H1 (cell line): ENCODE results near the gene CFAP161. TPM values are rescaled to one million over a fixed set of nuclear protein-coding genes. Genes with fewer than 3 reads are reported as not detected.

Experiments
- CTCF ChIA-PET: fragments of 300-600 bp; sonication (Branson Sonifier 250); formaldehyde crosslinking; loops from one replicate; lab custom pipeline; 2021; ENCODE audit not compliant: partially characterized antibody; lab: Charles Lee
- POLR2A ChIA-PET: fragments of 300-600 bp; sonication (Branson Sonifier 250); formaldehyde crosslinking; loops from one replicate; lab custom pipeline; 2021; ENCODE audit warnings: inconsistent platforms; ENCODE audit not compliant: partially characterized antibody; lab: Charles Lee
- DNase-seq, 2 experiments: peaks; one replicate each; pipeline versions ENCODE4 v3.0.0 to v3.0.0-alpha.2; 2010 to 2022; ENCODE audit warnings: low spot score in 2 of 2, low read depth in 1 of 2, mixed read lengths in 1 of 2
- FAIRE-seq: peaks from 2 replicates; lab custom pipeline; 2011; peaks lifted over from hg19 to GRCh38; lab: Jason Lieb, UNC
- H2AFZ ChIP-seq: 2 replicates; pipeline ENCODE4 v1.8.1; 2012; ENCODE audit warnings: low read length, inconsistent platforms
- H2AK5ac ChIP-seq: 2 replicates; pipeline ENCODE4 v1.6.1; 2013; ENCODE audit warnings: low read depth, low read length
- H2BK120ac ChIP-seq: replicated peaks from 2 replicates; pipeline ENCODE3; 2013; ENCODE audit warnings: low read depth, low read length, inconsistent platforms
- H2BK12ac ChIP-seq: 2 replicates; pipeline ENCODE4 v1.6.1; 2013; ENCODE audit warnings: low read depth, low read length
- H2BK15ac ChIP-seq: 2 replicates; pipeline ENCODE4 v1.6.1; 2013; ENCODE audit warnings: low read length
- H2BK20ac ChIP-seq: 2 replicates; pipeline ENCODE4 v1.6.1; 2013; ENCODE audit warnings: low read length
- H2BK5ac ChIP-seq: 2 replicates; pipeline ENCODE4 v1.6.1; 2013; ENCODE audit warnings: low read depth, low read length
- H3K14ac ChIP-seq: 2 replicates; pipeline ENCODE4 v1.6.1; 2013; ENCODE audit warnings: inconsistent platforms; ENCODE audit not compliant: insufficient read length
- H3K18ac ChIP-seq: 2 replicates; pipeline ENCODE4 v1.6.1; 2013; ENCODE audit warnings: low read length; ENCODE audit errors: extremely low read depth
- H3K23ac ChIP-seq: 2 replicates; pipeline ENCODE4 v1.6.1; 2013; ENCODE audit warnings: inconsistent platforms; ENCODE audit not compliant: insufficient read length
- H3K23me2 ChIP-seq: 2 replicates; pipeline ENCODE4 v1.6.1; 2013; ENCODE audit warnings: low read depth, low read length
- H3K27ac ChIP-seq: 2 replicates; pipeline ENCODE4 v1.6.1; 2011; ENCODE audit warnings: low read depth, low read length, inconsistent platforms
- H3K27me3 ChIP-seq, 4 experiments: replicated peaks in 1 of 4; 1 replicate in 1 of 4; 2 replicates in 3 of 4; pipeline versions ENCODE4 v1.6.1 to v1.8.1; 2011 to 2013; ENCODE audit warnings: low read length in 3 of 4, mild to moderate bottlenecking in 3 of 4, inconsistent platforms in 2 of 4, mixed read lengths in 2 of 4, moderate library complexity in 1 of 4; ENCODE audit not compliant: control insufficient read depth in 3 of 4, insufficient read depth in 3 of 4; ENCODE audit errors: extremely low read depth in 1 of 4
- H3K36me3 ChIP-seq, 4 experiments: 2 replicates each; pipeline versions ENCODE4 v1.6.1 to v1.8.1; 2011 to 2013; ENCODE audit warnings: mild to moderate bottlenecking in 4 of 4, low read length in 3 of 4, moderate library complexity in 2 of 4, control low read depth in 1 of 4, inconsistent platforms in 1 of 4; ENCODE audit not compliant: insufficient read depth in 4 of 4, control insufficient read depth in 2 of 4
- H3K4ac ChIP-seq: replicated peaks from 2 replicates; pipeline ENCODE3; 2013; ENCODE audit warnings: low read length, low read depth, mixed read lengths, inconsistent platforms; ENCODE audit not compliant: insufficient read length
- H3K4me1 ChIP-seq, 4 experiments: replicated peaks in 1 of 4; 1 replicate in 1 of 4; 2 replicates in 3 of 4; pipeline versions ENCODE4 v1.6.1 to v1.8.1; 2011 to 2013; ENCODE audit warnings: low read length in 3 of 4, inconsistent platforms in 2 of 4, mixed read lengths in 1 of 4; ENCODE audit not compliant: insufficient read depth in 4 of 4, control insufficient read depth in 3 of 4
- H3K4me2 ChIP-seq, 2 experiments: 2 replicates each; pipeline versions ENCODE4 v1.6.1 to v1.8.1; 2011 to 2013; ENCODE audit warnings: low read depth in 2 of 2, low read length in 2 of 2, control low read depth in 1 of 2, inconsistent platforms in 1 of 2, mild to moderate bottlenecking in 1 of 2; ENCODE audit not compliant: insufficient read depth in 1 of 2
- H3K4me3 ChIP-seq, 4 experiments: fragments of 200-600, 300-600 bp in 1 of 4; sonication (generic), shearing (Covaris generic), sonication (Bioruptor Twin) in 1 of 4; 2 replicates each; pipeline versions ENCODE4 v1.5.1 to v1.8.1; 2011 to 2016; ENCODE audit warnings: low read length in 4 of 4, low read depth in 3 of 4, control low read depth in 2 of 4, inconsistent platforms in 2 of 4, mild to moderate bottlenecking in 2 of 4, mixed read lengths in 1 of 4, moderate library complexity in 1 of 4; ENCODE audit not compliant: insufficient read depth in 2 of 4; ENCODE audit errors: extremely low read depth in 1 of 4
- H3K56ac ChIP-seq: replicated peaks from 2 replicates; pipeline ENCODE3; 2013; ENCODE audit warnings: low read depth, mild to moderate bottlenecking, mixed read lengths, low read length, inconsistent platforms; ENCODE audit not compliant: insufficient read length
- H3K79me1 ChIP-seq: 2 replicates; pipeline ENCODE4 v1.6.1; 2013; ENCODE audit warnings: low read depth, low read length, control low read depth
- H3K79me2 ChIP-seq, 2 experiments: 2 replicates each; pipeline versions ENCODE4 v1.6.1 to v1.8.1; 2012 to 2013; ENCODE audit warnings: low read length in 2 of 2, mild to moderate bottlenecking in 2 of 2, inconsistent platforms in 1 of 2; ENCODE audit not compliant: insufficient read depth in 2 of 2, control insufficient read depth in 1 of 2
- H3K9ac ChIP-seq, 4 experiments: replicated peaks in 1 of 4; 1 replicate in 1 of 4; 2 replicates in 3 of 4; pipeline versions ENCODE4 v1.6.1 to v1.8.1; 2011 to 2013; ENCODE audit warnings: low read depth in 3 of 4, low read length in 3 of 4, control low read depth in 2 of 4, mild to moderate bottlenecking in 2 of 4, moderate library complexity in 2 of 4, inconsistent platforms in 1 of 4; ENCODE audit errors: extremely low read depth in 1 of 4
- H3K9me3 ChIP-seq, 2 experiments: 2 replicates each; pipeline versions ENCODE4 v1.6.1 to v1.8.1; 2012 to 2013; ENCODE audit warnings: mild to moderate bottlenecking in 2 of 2, moderate library complexity in 2 of 2, control low read depth in 1 of 2, inconsistent platforms in 1 of 2, low read depth in 1 of 2, low read length in 1 of 2, mixed read lengths in 1 of 2; ENCODE audit not compliant: insufficient read depth in 2 of 2
- H4K20me1 ChIP-seq, 2 experiments: replicated peaks in 1 of 2; 2 replicates each; pipeline versions ENCODE3 to v1.8.1; 2011 to 2013; ENCODE audit warnings: inconsistent platforms in 2 of 2, low read length in 2 of 2, mild to moderate bottlenecking in 1 of 2; ENCODE audit not compliant: insufficient read depth in 2 of 2, control insufficient read depth in 1 of 2
- H4K5ac ChIP-seq: 2 replicates; pipeline ENCODE4 v1.6.1; 2013; ENCODE audit warnings: low read length, low read depth, mixed read lengths, inconsistent platforms; ENCODE audit not compliant: insufficient read length
- H4K8ac ChIP-seq: 2 replicates; pipeline ENCODE4 v1.8.0; 2013; ENCODE audit warnings: mild to moderate bottlenecking, moderate library complexity, low read length, inconsistent platforms; ENCODE audit not compliant: insufficient read depth; ENCODE audit errors: extremely low read depth
- H4K91ac ChIP-seq: replicated peaks from 2 replicates; pipeline ENCODE3; 2013; ENCODE audit warnings: low read length, mixed read lengths, inconsistent platforms; ENCODE audit not compliant: insufficient read length
- CEBPB ChIP-seq: IDR thresholded peaks from 2 replicates; pipeline ENCODE4 v1.6.1; 2012; ENCODE audit warnings: low read depth, low read length
- EZH2 ChIP-seq: fragments of 200-600 bp; sonication (generic); IDR thresholded peaks from 2 replicates; pipeline ENCODE4 v1.7.1; 2012; ENCODE audit warnings: low read depth, mild to moderate bottlenecking, moderate library complexity, low read length, inconsistent platforms; ENCODE audit not compliant: severe bottlenecking
- PHF8 ChIP-seq: fragments of 200-600 bp; sonication (generic); conservative IDR thresholded peaks from 2 replicates; pipeline ENCODE4 v1.7.1; 2012; ENCODE audit warnings: low read depth, mild to moderate bottlenecking, inconsistent platforms, low read length, moderate library complexity
- POLR2A ChIP-seq, 2 experiments: IDR thresholded peaks; 1 replicate in 1 of 2; 2 replicates in 1 of 2; pipeline ENCODE4 v1.6.1; 2011; ENCODE audit warnings: low read depth in 2 of 2, low read length in 2 of 2, mild to moderate bottlenecking in 2 of 2; ENCODE audit errors: control extremely low read depth in 1 of 2
- SP1 ChIP-seq: IDR thresholded peaks from 2 replicates; pipeline ENCODE4 v1.6.1; 2011; ENCODE audit warnings: low read depth, low read length
- TBP ChIP-seq: IDR thresholded peaks from 2 replicates; pipeline ENCODE4 v1.6.1; 2011; ENCODE audit warnings: low read depth, low read length, improper control_type of control experiment
- WGBS, 2 experiments: shearing (Covaris generic) in 1 of 2; methylation state at CpG; one replicate each; pipeline versions ENCODE4 v1.1.6 to v1.1.7; 2013 to 2015; ENCODE audit warnings: low lambda C conversion rate in 2 of 2, mixed read lengths in 2 of 2, inconsistent platforms in 1 of 2, low coverage in 1 of 2, missing lambda C conversion rate in 1 of 2; ENCODE audit not compliant: insufficient replicate concordance in 2 of 2, insufficient coverage in 1 of 2, insufficient read length in 1 of 2; ENCODE audit errors: extremely low coverage in 1 of 2, missing lambda C conversion rate in 1 of 2; 5-methylcytosine and 5-hydroxymethylcytosine counted together
- polyA plus RNA-seq, 7 experiments: library from polyadenylated mRNA; depleted of rRNA in 3 of 7; stranded (reverse) in 5 of 7; unstranded in 2 of 7; fragments of >200 nt in 5 of 7; fragments of 200-250 nt in 2 of 7; gene quantifications; 1 replicate in 5 of 7; 2 replicates in 1 of 7; 4 replicates in 1 of 7; pipeline versions ENCODE4 v1.2.1 to v1.2.3, GENCODE V29; 2011 to 2013; ENCODE audit warnings: missing spikeins in 2 of 7, mixed read lengths in 2 of 7
- total RNA-seq: library from RNA; stranded (reverse); fragmentation: NEBNext Ultra II Directional; extraction: Animal tissue kit (Norgen Biotek cat#: 25700); gene quantifications from 2 replicates; pipeline ENCODE4 v1.2.1, GENCODE V29; 2021
- TF ChIP-seq, protein P1 (sequence below): IDR thresholded peaks from 2 replicates; pipeline ENCODE4 v1.6.1; 2012; ENCODE audit warnings: inconsistent platforms
- TF ChIP-seq, protein P2 (sequence below), 3 experiments: IDR thresholded peaks; 1 replicate in 2 of 3; 2 replicates in 1 of 3; pipeline versions ENCODE4 v1.5.1 to v1.6.1; 2011; ENCODE audit warnings: low read length in 3 of 3, mild to moderate bottlenecking in 3 of 3, inconsistent platforms in 2 of 3, low read depth in 1 of 3, moderate library complexity in 1 of 3; ENCODE audit not compliant: insufficient read depth in 1 of 3; ENCODE audit errors: control extremely low read depth in 1 of 3

Gene CFAP161
- total and polyA plus RNA-seq, 2 of the 8 experiments (the other 6 are each of a cell fraction or from before 2014, with no cell fraction given): 0.05 TPM; not detected in 1

DNA sequence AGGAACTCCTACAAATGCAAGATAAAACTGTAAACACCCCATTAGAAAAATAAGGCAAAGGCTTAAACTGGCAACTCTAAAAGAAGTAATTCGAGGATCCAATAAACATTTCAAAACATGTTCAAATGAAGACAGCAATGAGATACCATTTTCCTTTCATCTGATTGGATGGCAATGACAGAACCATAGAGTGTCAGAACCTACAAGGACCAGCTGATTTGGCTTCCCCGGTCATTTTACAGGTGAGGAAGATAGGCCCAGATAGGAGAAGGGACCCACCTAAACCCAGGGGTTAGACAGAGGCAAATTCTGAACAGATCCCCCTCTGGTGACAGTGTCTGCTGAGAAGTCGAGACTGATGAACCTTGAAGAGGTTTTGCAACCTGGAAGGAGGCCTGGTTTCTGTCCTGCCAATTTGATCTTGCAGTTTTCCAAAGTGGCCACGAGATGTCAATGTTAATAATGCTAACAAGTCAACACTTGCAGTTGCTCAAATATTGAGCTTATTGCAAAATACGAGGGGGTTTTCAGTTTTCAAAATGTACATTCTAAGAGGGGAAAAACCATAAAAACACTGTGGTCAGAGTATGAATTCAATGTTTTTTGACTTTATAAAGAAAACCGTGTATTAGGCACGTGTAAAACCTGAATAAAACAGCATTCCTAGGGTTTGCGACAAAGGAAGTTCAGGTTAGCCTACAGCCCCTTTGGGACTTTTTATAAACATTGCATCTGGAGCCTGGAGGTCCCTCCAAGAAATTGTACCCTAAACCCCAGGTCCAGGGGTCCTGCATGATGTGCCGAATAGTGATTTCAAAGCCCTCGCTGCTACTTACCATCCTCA, 21.5 kb downstream of the CFAP161 start:
- Histone ChIP-seq H2BK12ac (no peak overlapping the region), H2AFZ (0 out of 2 replicates have a peak overlapping the region, but pooled peaks have one; percentile 35), H3K18ac (no peak overlapping the region), H2BK120ac (no peak overlapping the region), H3K36me3 (no peaks in the 10 kb centered on the region), H3K14ac (no peak overlapping the region), H3K4me1 (no peaks in the 10 kb centered on the region), H2BK20ac (no peak overlapping the region), H3K4me3 (no peak overlapping the region), H2AK5ac (no peak overlapping the region), H4K8ac (no peak overlapping the region), H3K4me2 (no peak overlapping the region), H3K9me3 (no peaks in the 10 kb centered on the region), H3K23me2 (no peaks in the 10 kb centered on the region), H3K56ac (no peak overlapping the region), H3K79me1 (no peaks in the 10 kb centered on the region), H3K27ac (no peak overlapping the region), H4K20me1 (no peaks in the 10 kb centered on the region), H4K5ac (no peak overlapping the region), H2BK5ac (no peak overlapping the region), H3K79me2 (no peaks in the 10 kb centered on the region), H3K23ac (no peak overlapping the region), H4K91ac (no peak overlapping the region), H3K9ac (no peak overlapping the region), H2BK15ac (no peak overlapping the region), H3K4ac (no peak overlapping the region), H3K27me3 (no peaks in the 10 kb centered on the region)
- 72% methylated on average over 10 of the region's 10 CpGs; no CpG with 5 or more reads in 1 of the 2 experiments for WGBS, 2 experiments
- POLR2A ChIA-PET: no interaction called here
- CTCF ChIA-PET: interaction anchor here (0.7 to 11.9 kb wide), 31 partner anchors 9 to 246 kb away, joined by 3 to 162 read pairs (median 4); no protein-coding TSS in a partner anchor
- FAIRE-seq (peak; percentile 36), DNase-seq (no peak)
- TF ChIP-seq PHF8 (no peak), SP1 (no peak), EZH2 (no peak), CEBPB (0 out of 2 replicates have a peak, but pooled peaks have one; percentile 56), TBP (no peak), POLR2A (IDR thresholded peaks at IDR 0.05; ENCODE audit: control extremely low read depth in 1 of 2, low read depth in 2 of 2, low read length in 2 of 2) (no peak)
- TF ChIP-seq, protein P1, sequence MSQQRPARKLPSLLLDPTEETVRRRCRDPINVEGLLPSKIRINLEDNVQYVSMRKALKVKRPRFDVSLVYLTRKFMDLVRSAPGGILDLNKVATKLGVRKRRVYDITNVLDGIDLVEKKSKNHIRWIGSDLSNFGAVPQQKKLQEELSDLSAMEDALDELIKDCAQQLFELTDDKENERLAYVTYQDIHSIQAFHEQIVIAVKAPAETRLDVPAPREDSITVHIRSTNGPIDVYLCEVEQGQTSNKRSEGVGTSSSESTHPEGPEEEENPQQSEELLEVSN: no peak
- TF ChIP-seq, protein P2, sequence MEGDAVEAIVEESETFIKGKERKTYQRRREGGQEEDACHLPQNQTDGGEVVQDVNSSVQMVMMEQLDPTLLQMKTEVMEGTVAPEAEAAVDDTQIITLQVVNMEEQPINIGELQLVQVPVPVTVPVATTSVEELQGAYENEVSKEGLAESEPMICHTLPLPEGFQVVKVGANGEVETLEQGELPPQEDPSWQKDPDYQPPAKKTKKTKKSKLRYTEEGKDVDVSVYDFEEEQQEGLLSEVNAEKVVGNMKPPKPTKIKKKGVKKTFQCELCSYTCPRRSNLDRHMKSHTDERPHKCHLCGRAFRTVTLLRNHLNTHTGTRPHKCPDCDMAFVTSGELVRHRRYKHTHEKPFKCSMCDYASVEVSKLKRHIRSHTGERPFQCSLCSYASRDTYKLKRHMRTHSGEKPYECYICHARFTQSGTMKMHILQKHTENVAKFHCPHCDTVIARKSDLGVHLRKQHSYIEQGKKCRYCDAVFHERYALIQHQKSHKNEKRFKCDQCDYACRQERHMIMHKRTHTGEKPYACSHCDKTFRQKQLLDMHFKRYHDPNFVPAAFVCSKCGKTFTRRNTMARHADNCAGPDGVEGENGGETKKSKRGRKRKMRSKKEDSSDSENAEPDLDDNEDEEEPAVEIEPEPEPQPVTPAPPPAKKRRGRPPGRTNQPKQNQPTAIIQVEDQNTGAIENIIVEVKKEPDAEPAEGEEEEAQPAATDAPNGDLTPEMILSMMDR (IDR thresholded peaks at IDR 0.05; ENCODE audit: control extremely low read depth in 1 of 3, insufficient read depth in 1 of 3, low read depth in 1 of 3, low read length in 3 of 3): peak in 2 of 3 experiments; percentile 47 to 48; a peak in 2 of 4 replicates
